Esophagus muscularis mucosa (tissue), 3 donors: ENCODE measurements around the gene ZNF423.

Experiments used
- CTCF ChIP-seq, 3 experiments: fragments of 200-600 bp in 2 of 3; fragments of 450-650 bp in 1 of 3; sonication (generic) in 2 of 3; IDR thresholded peaks; one replicate each; pipeline ENCODE4 v1.5.1; 2017 to 2019; ENCODE audit warnings: antibody characterized with exemption in 3 of 3, mild to moderate bottlenecking in 2 of 3, moderate library complexity in 1 of 3
- POLR2A ChIP-seq: fragments of 450-650 bp; IDR thresholded peaks from one replicate; pipeline ENCODE4 v1.6.1; 2017; ENCODE audit warnings: antibody characterized with exemption, moderate library complexity, mild to moderate bottlenecking, low read depth

- TF ChIP-seq POLR2A: no peak
- TF ChIP-seq CTCF (IDR thresholded peaks at IDR 0.05): no peak
Observed at GRCh38 chr16:49821156-49821555, 34.8 kb downstream of the ZNF423 start.
